GM21526 (cell line): ENCODE data around the gene CST4.
"Not testable (repeated sequence)": the region's sequence is repeated elsewhere in the genome, so short reads cannot be mapped to it uniquely, and the experiment has no call there.

ENCODE experiments used
- ATAC-seq: cut with Tn5 transposase; IDR thresholded peaks from one replicate; pipeline ENCODE4 v1.9.1; 2021; ENCODE audit warnings: moderate library complexity; ENCODE audit not compliant: unreplicated experiment, low FRiP score

The CST4 gene

DNA sequence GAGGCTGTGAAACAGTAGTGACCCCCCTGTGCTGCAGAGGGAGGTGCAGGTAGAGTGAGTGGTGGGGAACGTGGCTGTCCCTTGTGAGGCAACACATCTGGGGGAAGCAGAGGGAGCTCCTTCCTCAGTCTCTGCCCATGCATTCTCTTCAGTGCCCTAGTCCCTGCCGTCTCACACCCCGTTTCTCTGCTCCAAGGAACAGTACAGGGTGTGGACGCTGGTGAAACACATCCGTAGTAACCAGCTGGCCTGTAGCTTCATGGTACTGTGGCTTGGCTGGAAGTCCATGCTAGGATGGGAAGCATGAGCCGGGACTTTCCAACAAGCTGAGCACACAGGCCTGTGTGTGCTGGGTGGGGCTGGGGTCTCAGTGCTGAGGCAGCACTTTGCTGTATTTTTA lies 25.7 kb downstream of the CST4 start:
- ATAC-seq = no peak

DNA sequence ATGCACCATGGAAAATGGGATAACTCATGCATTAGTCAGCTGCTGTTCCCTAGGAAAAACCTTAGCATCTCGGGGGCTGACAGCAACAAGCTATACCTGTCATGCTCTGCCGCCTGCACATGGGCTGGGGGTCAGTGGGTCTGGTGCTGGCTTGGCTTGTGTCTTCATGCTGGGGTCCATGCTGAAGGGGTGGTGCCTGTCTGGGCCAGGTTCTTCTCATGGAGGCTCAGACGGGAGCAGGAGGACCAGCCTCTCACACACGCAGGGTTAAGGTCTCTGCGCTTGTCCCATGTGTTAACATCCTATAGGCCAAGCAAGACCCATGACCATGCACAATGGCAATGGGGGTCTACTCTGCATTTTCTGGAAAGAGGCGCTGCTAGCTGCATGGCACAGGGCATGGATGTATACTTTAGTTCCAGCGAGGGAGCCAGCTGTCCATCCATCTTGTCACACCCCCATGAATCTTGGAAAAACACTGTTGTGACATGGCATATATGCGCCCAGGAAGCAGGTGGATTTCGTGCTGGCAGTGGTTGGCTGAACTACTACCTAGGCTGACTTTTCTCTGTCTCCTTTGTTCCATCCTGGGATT lies 26.5 kb downstream of the CST4 start:
- ATAC-seq = no peak

DNA sequence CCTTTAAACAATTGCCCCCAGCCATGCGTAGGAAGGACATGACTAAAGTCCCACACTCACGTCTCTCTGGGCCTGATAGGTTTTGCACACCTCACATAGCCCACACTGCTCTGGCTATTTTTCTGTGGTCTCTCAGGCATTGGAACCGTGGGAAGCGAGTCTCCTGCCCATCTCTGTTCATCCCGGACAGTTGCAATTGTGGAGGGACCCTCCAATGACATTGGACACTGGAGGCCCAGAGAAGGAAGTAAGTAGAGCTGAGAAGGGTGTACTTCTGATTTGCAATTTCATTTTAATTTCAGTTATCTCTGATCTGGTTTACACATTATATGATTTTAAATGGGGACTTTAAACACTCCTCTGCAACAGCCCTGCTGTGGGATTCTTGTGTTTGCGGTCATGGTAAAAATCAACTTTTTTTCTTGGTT lies 27.8 kb downstream of the CST4 start:
- ATAC-seq = no peak

DNA sequence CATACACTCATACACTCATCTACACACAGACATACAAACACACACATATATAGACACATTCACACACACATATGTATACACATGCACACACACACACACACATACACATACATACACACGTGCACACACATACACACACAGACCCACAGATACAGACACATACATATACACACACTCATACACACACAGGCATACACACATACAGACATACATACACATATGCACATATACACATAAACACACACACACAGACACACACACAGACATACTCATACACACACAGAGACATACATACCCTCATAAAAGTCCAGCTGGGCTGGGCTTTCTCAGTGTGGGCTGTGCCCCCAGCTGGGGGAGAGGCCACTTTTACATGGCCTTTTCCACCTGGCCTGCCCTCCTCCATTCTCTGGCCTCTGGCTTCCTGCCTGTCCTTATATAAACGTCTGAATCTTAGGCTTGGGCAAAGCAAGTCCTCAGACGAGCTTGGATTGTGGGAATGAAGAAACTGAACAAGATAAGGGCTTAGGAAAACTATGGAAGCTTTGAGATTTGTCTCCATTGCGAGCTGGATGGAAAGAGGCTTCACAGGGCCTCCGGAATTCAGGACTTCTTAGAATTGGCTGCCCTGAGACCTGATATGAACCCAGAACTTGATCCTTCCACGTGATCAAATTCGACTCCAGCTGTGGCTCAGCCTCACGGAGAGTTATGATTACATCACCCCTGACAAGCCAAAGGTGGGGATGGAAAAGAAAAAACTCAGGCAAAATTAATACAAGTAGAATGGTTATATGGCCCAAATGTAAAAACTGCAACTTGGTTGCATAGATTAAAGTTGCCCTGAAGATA lies 28.6 kb downstream of the CST4 start:
- no peak for ATAC-seq

DNA sequence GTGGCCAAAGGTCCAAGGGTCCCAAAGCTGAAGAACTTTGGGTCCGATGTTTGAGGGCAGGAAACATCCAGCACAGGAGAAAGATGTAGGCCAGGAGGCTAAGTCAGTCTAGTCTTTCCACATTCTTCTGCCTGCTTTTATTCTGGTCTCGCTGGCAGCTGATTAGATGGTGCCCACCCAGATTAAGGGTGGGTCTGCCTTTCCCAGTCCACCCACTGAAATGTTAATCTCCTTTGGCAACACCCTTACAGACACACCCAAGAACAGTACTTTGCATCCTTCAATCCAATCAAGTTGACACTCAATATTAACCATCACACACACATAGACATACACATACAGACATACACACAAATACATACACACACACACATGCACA lies 29.2 kb downstream of the CST4 start:
- not testable (repeated sequence) for ATAC-seq

DNA sequence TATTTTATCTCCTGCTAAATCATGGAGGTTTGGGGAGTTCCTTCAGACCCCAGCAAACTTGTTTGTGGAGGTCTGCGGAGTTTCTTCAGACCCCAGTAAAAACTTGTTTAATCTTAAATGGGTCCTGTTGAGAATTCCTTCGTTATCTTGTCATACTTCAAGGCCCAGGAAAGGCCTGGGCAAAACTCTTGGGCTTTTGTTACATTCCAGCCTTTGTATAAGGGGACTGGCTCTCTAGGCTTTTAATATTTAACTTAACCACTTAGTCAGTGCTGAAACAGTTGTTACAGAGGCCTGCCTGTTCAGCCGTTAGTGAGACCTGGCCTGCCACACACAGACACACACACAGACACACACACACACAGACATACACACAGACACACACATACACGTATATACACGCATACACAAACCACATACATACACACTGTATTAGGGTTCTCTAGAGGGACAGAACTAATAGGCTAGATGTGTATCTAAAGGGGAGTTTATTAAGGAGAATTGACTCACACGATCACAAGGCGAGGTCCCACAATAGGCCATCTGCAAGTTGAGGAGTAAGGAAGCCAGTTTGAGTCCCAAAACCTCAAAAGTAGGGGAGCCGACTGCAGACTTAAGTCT lies 29.7 kb downstream of the CST4 start:
- ATAC-seq = no peak

DNA sequence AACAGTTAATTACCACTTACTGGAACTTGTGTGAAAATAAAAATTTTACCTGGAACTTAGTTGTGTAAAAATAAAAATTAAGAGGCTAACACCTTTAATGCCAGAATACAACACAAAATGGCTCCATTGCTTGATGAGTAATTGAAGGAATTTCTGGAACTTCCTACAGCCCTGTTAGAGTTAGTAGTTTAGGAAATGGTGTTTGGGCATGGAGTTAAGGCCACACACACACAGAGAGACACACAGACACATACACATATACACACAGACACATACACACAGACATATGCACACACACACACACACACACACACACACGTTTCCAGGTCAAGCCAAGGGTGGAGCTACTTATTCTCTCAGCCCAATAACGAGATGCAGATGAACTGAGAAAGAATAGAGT lies 30.5 kb downstream of the CST4 start:
- ATAC-seq = no peak

DNA sequence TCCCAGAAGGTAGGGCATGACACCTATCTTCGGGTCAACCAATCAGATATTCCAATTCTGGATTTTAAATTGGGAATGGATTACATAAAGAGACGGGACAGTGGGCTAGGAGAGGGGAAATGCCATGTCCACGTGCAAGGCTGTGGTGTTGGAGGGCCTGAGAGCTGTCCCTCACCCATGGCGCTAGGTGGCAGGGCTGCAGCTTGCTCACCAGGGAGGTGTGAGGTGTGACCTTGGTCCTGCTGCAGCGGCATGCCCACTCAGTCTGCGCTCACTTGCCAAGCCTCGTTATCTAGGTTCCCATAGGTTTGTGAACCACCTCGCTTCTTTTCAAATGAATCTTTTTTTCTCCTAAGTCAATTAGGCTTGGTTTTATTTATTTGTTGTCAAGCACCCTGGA lies 31.6 kb downstream of the CST4 start:
- ATAC-seq = no peak

DNA sequence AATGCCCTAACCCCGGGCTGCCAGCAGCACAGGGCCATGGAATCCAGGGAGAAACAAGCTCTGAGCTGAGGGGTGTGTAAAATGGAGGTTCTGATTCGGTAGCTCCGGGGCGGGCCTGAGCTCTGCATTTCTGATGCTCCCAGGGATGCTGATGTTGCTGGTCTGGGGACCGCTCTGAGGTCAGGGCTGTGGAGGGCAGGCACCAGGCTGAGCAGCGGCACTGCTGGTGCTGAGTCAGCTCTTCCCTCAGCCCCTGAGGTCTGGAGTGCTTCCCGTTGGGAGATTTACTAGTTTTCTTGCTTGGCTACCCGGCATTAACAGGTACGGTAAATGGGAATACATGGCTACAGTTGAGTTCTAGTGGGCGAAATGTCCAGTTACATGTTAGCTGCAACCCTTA lies 32.5 kb downstream of the CST4 start:
- no peak for ATAC-seq

DNA sequence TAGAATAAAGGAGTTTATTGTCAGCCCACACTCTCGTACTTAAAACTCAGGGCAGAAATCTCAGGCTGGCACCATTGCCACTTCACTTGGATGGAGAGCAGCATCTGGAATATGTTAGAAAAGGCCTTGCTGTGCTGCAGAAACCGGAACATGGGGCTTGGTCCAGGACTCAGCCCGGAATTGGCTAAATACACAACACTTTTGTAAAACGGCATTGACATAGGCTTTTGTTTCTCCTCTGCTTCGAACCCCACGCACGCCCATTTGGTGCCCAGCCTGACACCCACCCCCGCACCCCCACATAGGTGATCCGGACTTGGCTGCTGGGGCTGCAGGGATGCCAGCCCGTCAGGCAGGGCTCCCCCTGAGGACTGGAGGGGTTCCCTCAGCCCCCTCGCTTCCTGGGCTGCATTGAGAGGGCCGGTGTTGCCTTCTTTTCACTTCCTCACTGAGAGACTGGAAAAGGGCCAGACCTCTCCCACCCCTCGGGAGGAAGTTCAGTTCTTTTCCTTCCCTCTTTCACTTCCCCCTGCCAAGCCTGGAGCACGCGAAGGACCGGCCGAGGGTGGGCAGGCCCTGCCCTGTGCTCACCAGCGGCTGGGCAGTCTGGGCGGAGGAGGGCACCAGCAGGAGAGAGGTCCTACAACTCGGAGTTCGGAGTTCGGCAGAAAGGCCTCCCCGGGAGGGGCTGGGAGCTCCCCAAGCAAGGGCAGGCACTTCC lies 33.2 kb downstream of the CST4 start:
- no peak for ATAC-seq

DNA sequence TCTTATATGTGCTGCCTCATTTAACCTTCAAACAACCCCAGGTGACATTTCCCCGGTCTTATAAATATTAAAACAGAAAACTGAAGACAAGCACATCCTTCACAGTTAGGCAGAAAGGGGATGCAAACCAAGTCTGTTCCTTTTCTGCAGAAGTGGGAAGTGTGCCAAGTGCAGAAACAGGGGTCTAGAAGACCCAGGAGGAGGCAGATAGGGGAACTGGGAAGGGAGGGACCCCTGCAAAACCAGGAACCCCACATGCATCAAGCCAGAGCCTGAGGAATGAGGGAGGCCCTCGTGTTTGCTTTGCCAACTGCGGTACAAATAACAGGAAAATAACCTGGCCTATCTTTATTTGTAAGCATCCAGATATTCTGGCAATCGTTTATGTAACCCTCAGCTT lies 34.1 kb downstream of the CST4 start:
- ATAC-seq = no peak

DNA sequence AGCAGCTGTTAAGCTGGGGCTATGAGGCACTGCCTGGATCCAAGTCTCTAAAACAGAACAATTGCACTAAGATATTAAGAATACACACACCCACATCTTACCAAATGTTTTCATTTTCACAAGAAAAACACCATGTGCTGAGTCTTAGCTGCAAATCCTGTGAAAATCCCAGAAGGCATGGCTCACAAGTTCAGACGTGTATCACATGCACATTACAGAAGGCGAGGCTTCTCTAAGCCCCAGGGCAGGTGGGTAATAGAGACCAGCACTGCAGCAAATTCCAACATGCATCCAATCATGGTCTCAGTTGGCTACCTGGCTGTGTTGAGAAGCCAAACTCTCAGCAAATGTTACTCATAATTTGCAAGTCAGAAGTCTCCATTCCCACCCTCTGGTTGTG lies 34.8 kb downstream of the CST4 start:
- no peak for ATAC-seq

DNA sequence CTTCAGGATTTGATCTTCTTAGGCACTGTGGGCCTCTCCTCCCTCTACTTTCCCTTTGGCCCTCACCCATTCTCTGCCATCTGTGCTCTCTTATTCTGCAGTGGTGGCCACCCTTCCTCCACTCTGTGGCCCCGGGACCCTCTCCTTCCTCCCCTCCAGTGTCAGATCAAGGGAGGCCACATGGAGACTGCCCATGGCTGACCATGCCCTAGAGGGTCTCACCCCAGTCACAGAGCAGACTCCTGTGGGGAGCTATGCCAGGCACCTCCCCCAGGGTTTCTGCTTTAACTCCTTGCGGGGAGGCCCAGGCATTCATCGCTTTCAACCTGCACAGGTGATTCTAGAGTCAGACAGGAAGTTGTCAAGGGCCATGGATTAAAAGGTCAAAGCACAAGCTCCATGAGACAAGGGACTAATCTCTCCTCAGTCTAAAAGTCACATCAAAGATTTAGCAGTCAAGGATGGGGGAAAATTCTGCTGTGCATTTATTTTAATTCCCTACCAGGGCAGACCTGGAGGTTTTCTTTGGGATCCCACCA lies 35.4 kb downstream of the CST4 start:
- ATAC-seq = no peak

DNA sequence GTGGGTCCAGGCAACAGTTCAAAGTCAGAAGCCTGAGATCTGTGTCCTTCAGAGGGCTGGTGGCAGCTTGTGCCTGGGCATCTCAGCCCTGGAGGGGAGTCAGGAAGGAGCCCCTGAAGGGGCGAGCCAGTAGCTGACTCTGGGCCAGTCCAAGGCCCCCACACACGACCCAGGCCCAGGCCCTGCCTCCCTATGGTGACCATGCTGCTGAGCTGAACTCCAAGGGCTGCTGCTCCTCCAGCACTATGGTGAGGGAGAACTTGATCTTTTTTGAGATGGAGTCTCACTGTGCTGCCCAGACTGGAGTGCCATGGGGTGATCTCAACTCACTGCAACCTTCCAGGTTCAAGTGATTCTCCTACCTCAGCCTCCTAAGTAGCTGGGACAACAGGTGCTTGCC lies 35.9 kb downstream of the CST4 start:
- no peak for ATAC-seq

DNA sequence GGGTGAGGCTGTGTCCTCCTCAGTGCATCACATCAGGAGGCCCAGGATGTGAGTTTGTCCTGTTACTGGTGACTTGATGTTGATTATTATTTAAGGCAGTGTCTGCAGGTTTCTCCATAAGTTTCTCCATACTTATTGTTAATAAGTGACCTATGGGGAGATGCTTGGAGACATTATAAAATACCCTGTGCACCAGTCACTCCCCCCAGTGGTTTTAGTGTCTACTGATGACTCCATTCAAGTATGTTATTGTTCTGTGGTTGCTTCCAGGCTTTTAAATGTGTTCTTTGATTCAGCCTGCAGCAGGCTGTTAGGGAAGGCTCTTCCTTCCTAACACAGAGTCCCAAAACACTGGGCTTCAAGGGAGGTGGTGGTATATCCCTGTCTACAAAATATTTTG lies 36.5 kb downstream of the CST4 start:
- no peak for ATAC-seq

DNA sequence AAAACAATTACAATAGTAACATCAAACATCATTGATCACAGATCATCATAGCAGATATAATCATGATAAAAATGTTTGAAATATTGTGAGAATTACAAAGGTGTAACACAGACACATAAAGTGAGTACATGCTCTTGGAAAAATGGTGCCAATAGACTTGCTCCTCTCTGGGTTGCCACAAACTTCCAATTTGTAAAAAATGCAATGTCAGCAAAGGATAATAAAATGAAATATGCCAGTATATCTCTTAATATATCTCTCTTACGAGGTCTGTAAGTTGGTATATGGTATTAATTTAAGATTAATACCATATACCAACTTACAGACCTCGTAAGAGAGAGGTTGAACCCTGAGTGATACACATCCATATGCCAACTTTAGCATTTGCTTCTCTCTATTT lies 37.7 kb downstream of the CST4 start:
- ATAC-seq = no peak

DNA sequence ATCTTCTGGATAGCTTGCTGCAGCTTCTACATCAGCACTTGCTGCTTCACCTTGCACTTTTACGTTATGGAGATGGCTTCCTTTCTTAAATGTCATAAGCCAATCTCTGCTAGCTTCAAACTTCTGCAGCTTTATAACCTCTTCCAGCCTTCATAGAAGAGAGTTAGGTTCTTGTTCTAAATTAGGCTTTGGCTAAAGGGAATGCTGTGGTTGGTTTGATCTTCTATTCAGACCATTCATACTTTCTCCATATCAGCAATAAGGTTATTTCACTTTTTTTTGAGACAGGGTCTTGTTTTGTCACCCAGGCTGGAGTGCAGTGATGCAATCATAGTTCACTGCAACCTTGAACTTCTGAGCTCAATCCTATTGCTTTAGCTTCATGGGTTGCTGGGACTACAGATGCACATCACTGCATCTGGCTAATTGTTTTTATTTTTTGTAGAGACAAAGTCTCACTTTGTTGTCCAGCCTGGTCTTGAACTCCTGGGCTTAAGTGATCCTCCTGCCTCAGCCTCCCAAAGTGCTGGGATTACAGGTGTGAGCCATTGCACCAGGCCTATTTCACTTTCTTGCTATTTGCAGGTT lies 38.9 kb downstream of the CST4 start:
- no peak for ATAC-seq

DNA sequence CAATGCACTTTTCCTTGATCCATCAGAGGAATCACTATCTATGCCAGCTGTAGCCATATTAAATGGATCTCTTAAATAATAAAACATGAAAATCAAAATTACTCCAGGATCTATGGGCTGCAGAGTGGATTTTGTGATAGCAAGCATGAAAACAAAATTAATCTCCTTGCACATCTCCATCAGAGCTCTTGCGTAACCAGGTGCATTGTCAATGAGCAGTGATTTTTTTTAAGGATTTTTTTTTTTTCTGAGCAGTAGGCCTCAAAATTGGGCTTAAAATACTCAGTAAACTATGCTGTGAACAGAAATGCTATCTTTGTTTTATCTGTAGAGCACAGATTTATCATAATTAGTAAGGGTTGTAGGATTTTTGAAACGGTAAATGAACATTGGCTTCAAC lies 39.6 kb downstream of the CST4 start:
- no peak for ATAC-seq

DNA sequence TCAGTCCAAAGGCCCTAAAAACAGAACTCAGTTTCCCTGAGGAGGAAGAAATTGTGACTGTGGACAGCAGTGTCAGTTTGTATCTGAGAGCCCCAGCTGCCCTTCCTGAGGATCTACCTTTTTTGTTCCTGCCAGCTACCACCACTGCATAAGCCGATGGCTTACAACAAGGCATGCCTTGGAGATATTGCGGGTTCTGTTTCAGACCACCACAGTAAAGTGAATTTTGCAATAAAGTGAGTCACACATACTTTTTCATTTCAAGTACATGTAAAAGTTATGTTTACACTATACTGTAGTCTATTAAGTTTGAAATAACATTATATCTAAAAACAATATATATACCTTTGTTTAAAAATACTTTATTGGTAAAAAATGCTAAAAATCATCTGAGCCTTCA lies 41.5 kb downstream of the CST4 start:
- no peak for ATAC-seq

DNA sequence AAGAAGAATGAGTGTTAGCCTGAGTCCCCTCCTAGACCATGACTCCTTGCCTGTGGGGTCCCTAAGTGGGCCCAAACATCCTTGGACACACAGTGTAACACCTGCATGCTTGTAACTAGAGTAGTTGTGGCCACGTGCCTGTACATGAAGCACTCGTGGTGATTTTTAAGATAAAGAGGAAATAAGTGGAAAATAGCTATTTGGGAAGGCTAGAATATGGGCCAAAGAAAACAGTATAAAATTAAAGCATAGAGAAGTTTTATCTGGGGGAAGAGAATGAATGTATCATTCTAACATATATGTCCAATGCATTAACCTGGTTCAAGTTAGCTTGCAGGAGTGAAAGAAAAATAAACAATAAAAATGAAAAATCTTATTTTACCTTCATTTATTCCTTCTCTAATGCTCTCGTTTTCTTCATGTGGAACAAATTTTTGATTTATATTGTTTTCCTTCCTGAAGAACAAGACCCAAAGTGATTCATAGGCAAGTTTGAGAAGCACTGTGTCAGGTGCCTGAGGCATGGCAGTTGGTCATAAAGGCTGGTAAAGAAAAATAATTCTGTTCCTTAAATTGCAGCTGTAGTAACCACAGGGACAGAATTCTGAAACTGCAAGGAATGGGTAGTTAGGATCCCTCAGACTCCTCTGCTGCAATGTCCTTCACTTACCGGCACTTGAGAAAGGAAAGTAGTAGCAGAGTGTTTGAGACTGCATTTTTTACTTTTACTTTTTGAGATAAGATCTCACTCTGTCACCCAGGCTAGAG lies 42.5 kb downstream of the CST4 start:
- no peak for ATAC-seq
